Stimulated activated CD4-positive, alpha-beta T cell treated with anti-CD3 and anti-CD28 coated beads, TNF-alpha, amount 100 ng/mL, for 24 hours (primary cell): ENCODE data around the gene PXMP4.

Experiments used
- DNase-seq, 3 experiments: peaks; one replicate each; pipeline ENCODE4 v3.0.0-alpha.2; 2020; ENCODE audit warnings: low read depth in 3 of 3

PXMP4 gene

GRCh38 chr20:33669873-33670640, 50.1 kb downstream of the PXMP4 start:
- DNase-seq: no peak

DNA sequence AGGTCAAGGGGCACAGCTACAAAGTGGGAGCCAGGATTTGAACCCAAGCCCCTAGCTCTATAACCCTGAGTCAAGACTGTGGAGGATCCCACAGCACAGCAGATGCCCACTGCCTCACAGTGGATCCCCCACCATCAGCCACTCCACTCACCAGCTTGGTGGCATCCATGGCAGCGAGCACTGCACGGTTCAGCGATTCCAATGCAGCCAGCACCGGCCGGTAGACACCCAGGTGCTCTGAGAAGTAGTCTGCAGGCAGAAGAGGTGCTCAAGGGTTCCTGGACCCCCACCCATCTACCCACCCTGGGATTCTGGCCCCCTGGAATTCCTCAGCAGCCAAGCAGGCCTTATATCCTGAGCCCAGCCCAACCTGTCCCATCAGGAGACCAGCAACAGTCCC, 50.9 kb downstream of the PXMP4 start:
- no peak for DNase-seq

GRCh38 chr20:33668466-33669155, 51.5 kb downstream of the PXMP4 start:
- DNase-seq: no peak

DNA sequence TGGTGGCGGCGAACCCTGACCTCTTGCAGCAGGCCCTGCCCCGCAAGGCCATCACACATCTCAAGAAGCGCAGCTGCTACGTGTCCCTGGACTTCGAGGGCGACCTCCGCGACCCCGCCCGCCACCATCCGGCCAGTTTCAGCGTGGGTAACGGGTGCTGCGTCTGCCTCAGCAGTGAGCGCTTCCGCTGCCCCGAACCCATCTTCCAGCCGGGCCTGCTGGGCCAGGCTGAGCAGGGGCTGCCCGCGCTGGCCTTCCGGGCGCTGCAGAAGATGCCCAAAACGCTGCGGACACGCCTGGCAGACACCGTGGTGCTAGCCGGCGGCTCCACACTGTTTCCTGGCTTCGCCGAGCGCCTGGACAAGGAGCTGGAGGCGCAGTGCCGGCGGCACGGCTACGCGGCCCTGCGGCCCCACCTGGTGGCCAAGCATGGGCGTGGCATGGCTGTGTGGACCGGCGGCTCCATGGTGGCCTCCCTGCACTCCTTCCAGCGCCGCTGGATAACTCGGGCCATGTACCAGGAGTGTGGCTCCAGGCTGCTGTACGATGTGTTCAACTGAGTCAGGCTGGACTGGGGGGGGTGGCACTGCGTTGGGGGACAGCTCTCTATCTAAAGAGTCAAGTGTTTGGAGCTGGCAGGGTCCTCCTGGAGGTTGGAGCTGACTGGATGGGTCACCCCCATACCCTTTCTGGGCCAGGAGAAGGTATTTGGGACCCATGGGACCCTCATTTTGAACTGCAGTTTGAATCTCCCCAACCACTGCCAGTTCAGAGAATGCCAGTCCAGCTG, 52.2 kb downstream of the PXMP4 start:
- DNase-seq: peak; percentile 53 to 78 (median 68)

- peak in 1 of 3 experiments; percentile 39 for DNase-seq
Measured at GRCh38 chr20:33667245-33667675, 52.9 kb downstream of the PXMP4 start.

GRCh38 chr20:33666293-33667244, 53.5 kb downstream of the PXMP4 start, which contains the start of gene ACTL10:
Gene ACTL10, plus strand, starts transcription at chr20:33666943. Its CDS starts 555 bp downstream, at chr20:33667498.
- DNase-seq: peak; percentile 67 to 93 (median 68)

DNA sequence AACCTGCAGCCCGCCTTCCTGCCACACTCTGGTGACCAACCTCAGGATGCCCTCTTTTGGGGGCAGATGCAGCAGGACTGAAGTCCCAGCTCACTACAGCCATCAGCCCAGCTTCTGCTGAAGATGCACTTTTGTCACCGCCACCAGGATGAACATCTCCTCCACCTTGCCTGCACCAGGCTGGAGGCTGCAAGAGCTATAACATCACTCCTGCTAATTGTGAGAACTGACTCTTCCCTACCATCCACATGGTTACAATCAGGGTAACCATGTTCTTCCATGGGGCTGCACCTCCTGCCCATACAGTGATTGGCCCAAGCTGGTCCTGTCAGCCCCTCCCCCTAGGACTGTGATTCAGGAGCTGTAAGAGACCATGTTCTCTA, 55.4 kb downstream of the PXMP4 start:
- no peak for DNase-seq

GRCh38 chr20:33664085-33664761, 55.9 kb downstream of the PXMP4 start:
- no peak for DNase-seq

DNA sequence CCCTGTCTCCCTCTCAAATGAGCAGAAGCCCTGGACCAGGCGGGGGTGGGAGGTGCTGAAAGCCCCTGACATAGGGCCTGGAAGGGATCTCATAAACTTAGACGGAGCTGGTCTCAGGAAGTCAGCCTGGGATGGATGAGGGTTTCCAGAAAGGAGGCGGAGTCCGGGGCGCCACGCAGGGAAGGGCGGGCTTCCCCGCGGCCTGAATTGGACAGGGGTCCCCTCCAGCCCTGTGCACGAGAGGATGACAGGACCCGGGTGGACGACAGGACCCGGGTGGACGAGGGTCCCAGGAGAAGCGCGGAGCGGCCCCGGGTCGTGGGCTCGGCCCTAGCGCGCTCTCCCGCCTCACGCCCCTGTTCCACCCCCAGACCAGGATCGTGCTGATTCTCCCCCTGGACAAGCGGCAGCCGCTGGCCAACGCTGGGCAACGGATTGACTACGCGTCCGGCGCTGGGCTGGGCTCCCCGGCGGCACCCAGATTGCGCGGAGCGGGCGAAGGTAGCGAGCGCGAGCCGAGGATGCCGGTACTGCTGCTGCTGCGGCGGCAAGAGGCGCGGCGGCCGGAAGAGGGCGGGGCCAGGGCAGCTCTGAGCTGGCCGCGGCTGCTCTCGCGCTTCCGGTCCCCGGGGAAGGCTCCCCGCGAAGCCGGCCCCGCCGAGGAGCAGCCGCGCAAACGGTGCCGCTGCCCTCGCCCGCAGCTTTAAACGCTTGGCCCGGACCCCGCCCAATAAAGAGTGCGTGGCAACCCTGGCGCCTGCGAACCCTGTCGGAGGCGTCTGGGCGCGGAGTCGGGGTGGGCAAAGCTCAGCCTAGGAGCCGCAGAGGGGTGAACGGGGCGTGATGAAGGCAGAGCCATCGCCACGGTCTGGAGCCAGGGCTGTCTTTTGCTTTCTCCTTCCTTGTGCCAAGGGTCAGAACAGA, 56.7 kb downstream of the PXMP4 start:
- peak; percentile 65 to 84 (median 69) for DNase-seq

GRCh38 chr20:33662172-33662571, 57.9 kb downstream of the PXMP4 start, which contains the start of gene C20orf144:
Gene C20orf144, plus strand, starts transcription at chr20:33662327. Its CDS starts 19 bp downstream, at chr20:33662346.
- no peak for DNase-seq

- DNase-seq: no peak
Measured at GRCh38 chr20:33660685-33661058, 59.4 kb downstream of the PXMP4 start.

DNA sequence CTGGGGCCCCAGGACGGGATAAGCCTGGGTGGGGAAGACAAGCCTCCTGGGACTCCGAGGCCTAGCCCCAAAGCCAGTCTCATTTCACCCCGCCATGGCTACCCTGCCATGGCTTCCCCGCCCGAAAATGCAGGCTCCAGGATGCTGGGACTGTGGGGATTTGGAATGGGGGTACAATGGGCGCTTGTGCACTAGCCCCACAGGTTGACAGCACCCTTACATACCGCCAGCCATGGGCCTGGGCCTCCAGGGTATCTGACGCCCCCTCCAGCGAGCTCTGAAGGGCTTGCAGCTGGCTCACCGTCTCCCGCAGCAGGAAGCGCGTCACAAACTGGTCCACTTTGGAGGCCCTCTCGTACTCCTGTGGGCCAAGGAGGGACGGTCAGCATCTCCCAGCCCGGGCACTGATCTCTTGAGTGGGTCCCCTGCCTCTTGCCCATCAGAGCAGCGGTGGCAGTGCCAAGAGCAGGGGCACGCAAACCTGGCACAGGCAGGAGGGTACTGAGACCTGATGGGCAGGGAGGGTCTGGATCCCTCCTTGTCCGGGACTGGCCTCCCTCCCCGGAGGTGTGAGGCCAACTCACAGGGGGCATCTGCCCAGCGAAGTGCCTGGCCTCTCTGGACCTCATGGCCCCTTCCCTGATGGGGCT, 60.0 kb downstream of the PXMP4 start:
- no peak for DNase-seq

DNA sequence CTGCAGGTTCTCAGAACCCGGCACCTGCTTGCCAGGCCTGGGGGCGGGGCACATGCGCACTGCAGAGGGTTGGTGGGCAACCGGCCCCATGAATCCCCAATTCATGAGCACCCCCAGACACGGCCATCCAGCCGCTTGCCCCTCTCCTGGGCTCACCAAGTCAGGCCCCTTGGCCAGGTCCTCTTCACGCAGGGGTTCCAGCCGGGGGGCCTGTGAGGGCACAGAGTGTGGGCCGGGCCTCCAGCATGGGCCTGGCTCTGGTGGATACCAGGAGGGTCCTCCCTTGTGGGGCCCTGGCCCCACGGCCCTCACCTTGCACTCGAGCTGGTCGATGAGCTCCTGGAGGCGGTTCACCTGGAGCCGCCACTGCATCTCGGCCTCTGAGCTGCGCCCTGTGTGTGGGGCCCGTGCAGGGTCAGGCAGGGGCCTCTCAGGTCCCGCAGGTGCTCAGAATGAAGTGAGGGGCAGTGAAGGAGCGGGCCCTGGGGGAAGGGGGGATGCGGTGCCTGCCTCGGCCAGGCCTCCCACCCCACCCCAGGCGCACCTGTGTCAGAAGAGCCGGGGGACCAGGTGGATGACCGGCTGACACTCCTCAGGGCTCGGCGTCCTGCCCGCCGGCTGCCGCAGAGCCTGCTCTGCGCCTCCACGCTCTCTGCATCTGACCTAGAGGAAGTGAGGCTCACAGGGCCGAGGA, 60.6 kb downstream of the PXMP4 start:
- no peak for DNase-seq

GRCh38 chr20:33658929-33659328, 61.2 kb downstream of the PXMP4 start:
- DNase-seq: no peak

GRCh38 chr20:33658510-33658909, 61.6 kb downstream of the PXMP4 start:
- no peak for DNase-seq

GRCh38 chr20:33657704-33658095, 62.4 kb downstream of the PXMP4 start:
- no peak for DNase-seq

GRCh38 chr20:33656783-33657703, 63.1 kb downstream of the PXMP4 start:
- no peak for DNase-seq
